ENCODE data around the gene YIPF5.

YIPF5 gene

GRCh38 chr5:144196612-144197011 is 26.2 kb upstream of the YIPF5 start:
- TF ChIP-seq CTCF (conservative IDR thresholded peaks at IDR 0.05; ENCODE audit: control insufficient read depth, insufficient read depth, low read depth, low read length): no peak
- no peak overlapping the region for H3K4me3 ChIP-seq (ENCODE audit: control insufficient read depth, low read depth, low read length)
- no peak for DNase-seq (ENCODE audit: low read depth)

- H3K4me3 ChIP-seq (ENCODE audit: control insufficient read depth, low read depth, low read length): no peak overlapping the region
- no peak for TF ChIP-seq CTCF (conservative IDR thresholded peaks at IDR 0.05; ENCODE audit: control insufficient read depth, insufficient read depth, low read depth, low read length)
- peak; percentile 50 for DNase-seq (ENCODE audit: low read depth)
These were observed 25.0 kb upstream of the YIPF5 start for GRCh38 chr5:144195448-144195847.

GRCh38 chr5:144194144-144194543 is 23.7 kb upstream of the YIPF5 start:
- DNase-seq (ENCODE audit: low read depth): no peak
- TF ChIP-seq CTCF (conservative IDR thresholded peaks at IDR 0.05; ENCODE audit: control insufficient read depth, insufficient read depth, low read depth, low read length): no peak
- no peak overlapping the region for H3K4me3 ChIP-seq (ENCODE audit: control insufficient read depth, low read depth, low read length)

GRCh38 chr5:144192661-144193060 is 22.2 kb upstream of the YIPF5 start:
- no peak for DNase-seq (ENCODE audit: low read depth)
- no peak for TF ChIP-seq CTCF (conservative IDR thresholded peaks at IDR 0.05; ENCODE audit: control insufficient read depth, insufficient read depth, low read depth, low read length)
- no peak overlapping the region for H3K4me3 ChIP-seq (ENCODE audit: control insufficient read depth, low read depth, low read length)

- TF ChIP-seq CTCF (conservative IDR thresholded peaks at IDR 0.05; ENCODE audit: control insufficient read depth, insufficient read depth, low read depth, low read length): peak; percentile 56
- peak; percentile 84 for DNase-seq (ENCODE audit: low read depth)
- no peak overlapping the region for H3K4me3 ChIP-seq (ENCODE audit: control insufficient read depth, low read depth, low read length)
These were observed 21.5 kb upstream of the YIPF5 start for GRCh38 chr5:144191998-144192397.

GRCh38 chr5:144191531-144191930 is 21.1 kb upstream of the YIPF5 start:
- TF ChIP-seq CTCF (conservative IDR thresholded peaks at IDR 0.05; ENCODE audit: control insufficient read depth, insufficient read depth, low read depth, low read length): no peak
- no peak overlapping the region for H3K4me3 ChIP-seq (ENCODE audit: control insufficient read depth, low read depth, low read length)

GRCh38 chr5:144189800-144190429 is 19.5 kb upstream of the YIPF5 start:
- DNase-seq (ENCODE audit: low read depth): peak; percentile 63
- no peak for TF ChIP-seq CTCF (conservative IDR thresholded peaks at IDR 0.05; ENCODE audit: control insufficient read depth, insufficient read depth, low read depth, low read length)
- H3K4me3 ChIP-seq (ENCODE audit: control insufficient read depth, low read depth, low read length): no peak overlapping the region

More at GRCh38 chr5:144191531-144191930, 21.1 kb upstream of the YIPF5 start:
- DNase-seq (ENCODE audit: low read depth): no peak

All from fibroblast of mammary gland (primary cell).